Left hindlimb (tissue), 1 donor: Measurements from ENCODE around the gene TYROBP.
"Not testable (repeated sequence)": the region's sequence is repeated elsewhere in the genome, so short reads cannot be mapped to it uniquely, and the experiment has no call there.

Experiments
- DNase-seq: peaks from one replicate; pipeline ENCODE4 v3.0.0-alpha.2; 2018

TYROBP gene

DNA sequence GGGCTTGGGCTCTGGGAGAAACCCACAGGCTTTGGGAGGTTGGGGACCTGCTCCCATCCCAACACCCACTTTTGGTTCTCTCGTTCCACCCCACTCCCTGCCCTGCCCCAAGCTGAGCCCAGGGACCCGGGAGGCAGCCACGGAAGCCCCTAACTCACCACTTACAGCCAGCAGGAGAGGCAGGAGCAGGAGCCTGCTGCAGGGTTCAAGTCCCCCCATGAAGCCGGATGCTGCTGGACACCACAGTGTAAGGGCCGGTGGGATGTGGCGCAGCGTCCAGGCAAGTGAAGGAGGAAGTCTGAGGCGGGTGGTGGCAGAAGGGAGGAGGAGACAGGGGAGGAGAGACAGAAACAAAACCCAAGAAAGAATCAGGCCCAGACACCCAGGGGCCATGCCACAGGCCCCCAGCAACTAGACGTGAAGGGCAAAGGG is at the start of gene TYROBP:
TYROBP (minus strand) TSS at position 286 of the 432 bp plus-strand sequence; CDS start at position 219, 67 bp downstream.
- no peak for DNase-seq

DNA sequence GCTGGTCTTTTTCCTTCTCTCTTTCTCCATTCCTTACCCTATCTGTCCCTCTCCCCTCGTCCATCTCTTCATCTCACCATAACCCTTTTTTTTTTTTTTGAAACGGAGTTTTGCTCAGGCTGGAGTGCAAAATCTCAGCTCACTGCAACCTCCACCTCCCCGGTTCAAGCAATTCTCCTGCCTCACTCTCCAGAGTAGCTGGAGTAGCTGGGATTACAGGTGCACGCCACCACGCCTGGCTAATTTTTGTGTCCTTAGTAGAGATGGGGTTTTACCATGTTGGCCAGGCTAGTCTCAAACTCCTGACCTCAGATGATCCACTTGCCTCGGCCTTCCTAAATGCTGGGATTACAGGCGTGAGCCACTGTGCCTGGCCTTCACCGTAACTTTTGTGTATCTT is 49.3 kb upstream of the TYROBP start:
- DNase-seq = not testable (repeated sequence)

DNA sequence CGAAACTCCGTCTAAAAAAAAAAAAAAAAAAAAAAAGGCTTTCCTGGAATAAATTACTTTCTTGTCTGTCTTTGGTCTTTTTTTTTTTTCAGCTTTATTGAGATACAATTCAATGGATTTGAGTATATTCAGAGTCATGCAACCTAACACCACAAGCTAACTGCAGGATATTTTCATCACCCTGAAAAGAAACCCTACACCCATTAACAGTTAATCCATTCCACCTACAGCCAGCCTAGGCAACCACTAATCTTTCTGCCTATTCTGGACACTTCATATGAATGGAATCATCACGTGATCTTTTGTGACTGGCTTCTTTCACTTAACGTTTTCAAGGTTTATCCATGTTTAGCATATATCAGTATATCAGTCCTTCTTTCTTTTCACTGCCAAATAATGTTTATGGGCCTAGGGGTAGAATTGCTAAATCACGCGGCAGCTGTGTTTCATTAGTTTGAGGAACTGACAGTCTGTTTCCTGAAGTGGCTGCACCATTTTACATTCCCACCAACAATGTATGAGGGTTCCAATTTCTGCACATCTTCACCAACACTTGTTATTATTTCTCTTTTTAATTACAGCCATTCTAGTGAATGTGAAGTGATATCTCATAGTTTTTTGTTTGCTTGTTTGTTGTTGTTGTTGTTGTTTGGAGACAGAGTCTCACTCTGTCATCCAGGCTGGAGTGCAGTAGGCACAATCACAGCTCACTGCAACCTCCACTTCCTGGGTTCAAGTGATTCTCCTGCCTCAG is 48.0 kb upstream of the TYROBP start:
- DNase-seq = no peak

DNA sequence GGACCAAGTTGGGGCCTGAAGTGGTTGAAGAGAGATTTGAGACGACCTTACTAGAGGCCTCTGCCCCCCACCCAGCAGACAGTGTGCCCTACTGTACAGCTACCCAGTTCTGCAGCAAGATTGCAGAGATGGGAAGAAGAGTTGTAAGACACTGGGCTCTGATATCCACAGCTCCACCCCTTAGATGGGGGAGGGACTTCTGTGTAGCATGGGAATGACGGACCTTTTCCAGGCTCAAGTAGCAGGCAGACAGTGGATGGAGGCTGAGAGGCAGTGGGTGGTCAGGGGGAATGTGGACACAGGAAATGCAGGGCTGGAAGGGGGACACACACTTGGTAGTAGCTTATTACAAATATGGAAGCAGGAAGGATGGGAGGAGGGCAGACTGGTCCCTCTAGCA is 41.0 kb upstream of the TYROBP start:
- no peak for DNase-seq

DNA sequence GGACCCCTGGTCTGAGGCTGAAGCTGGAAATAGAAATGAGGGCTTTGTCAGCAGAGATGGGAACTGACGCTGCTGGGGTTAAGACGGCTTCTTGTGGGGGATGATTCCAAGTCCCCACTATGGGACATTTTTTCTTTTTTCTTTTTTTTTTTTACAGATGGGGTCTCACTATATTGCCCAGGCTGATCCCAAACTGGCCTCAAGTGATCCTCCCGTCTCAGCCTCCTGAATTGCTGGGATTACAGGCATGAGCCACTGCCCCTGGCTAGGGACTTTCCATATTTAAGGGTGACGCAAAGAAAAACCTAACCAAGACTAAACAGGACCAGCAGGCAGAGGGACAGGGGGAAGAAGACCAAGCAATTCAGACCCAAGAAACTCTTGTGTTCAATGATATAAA is 38.1 kb upstream of the TYROBP start:
- DNase-seq = no peak

DNA sequence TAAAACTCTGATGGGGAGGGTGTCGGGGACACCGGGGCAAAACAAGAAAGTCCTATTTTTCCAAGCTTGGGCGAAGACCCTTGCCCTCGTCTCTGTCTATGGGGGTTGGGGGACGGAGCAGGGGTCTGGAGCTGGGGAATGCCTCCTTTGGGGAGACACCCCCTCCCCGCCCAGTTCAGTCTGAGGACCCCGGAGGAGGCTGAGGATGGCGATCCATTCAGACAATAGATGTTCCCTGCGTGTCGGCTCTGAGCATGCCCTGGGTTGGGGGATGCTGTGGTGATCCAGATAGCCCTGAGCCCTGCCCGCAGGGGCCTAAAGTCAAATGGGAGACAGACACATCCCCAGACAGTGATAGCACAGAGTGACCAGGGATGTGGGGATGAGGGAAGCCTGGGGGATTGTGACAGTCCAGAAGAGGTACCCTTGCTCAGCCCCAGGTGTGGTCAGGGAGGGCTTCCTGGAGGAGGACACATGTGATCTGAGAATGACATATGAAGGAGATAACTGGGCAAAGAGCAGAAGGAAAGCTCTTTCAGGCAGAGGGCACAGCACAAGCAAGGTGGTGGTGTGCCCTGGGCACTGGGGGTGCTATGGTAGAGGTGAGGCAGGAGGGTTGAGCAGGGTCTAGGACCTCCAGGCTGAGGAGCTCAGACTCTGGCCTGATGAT is 37.2 kb upstream of the TYROBP start:
- DNase-seq = no peak

DNA sequence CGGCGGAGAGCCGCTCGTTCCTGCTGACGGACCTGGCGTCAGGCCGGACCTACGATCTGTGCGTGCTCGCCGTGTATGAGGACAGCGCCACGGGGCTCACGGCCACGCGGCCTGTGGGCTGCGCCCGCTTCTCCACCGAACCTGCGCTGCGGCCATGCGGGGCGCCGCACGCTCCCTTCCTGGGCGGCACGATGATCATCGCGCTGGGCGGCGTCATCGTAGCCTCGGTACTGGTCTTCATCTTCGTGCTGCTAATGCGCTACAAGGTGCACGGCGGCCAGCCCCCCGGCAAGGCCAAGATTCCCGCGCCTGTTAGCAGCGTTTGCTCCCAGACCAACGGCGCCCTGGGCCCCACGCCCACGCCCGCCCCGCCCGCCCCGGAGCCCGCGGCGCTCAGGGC is 36.5 kb upstream of the TYROBP start:
- DNase-seq = no peak

DNA sequence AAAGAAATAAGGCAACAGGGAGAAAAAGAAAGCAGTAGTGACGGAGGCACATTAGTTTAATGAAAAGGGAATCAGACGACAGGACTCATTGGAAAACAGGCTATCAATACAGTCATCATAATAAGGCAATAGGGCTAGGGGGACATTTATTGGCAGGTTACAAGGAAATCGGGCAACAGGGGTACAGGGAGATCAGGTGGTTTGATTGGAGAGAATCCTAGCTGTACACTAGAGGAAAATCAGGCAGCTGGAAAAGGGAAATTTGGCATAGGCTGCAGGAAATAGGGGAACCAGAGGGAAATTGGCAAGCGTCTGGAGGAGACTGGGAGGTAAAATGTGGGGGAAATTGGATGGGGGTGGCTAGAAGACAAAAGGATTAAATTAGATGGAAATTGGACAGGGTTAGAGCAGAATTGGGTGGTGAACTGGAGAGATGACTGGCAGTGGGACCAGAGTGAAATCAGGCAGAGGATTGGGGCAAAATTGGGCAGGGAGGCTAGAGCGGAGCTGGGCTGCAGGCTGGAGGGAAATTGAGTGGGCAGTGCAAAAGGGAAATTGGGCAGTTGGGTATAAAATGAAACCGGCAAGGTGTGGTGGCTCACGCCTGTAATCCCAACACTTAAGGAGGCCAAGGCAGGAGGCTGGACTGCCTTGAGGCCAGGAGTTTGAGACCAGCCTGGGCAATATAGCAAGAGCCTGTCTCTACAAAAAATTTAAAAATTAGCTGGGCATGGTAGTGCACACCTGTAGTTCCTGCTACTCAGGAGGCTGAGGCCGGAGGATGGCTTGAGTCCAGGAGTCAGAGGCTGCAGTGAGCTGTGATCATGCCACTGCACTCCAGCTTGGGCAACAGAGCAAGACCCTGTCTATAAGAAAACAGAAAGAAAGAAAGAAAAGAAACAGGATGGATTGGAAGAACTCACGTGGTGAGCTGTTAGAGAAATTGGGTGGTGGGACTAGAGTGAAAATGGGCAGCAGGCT is 35.5 kb upstream of the TYROBP start:
- no peak for DNase-seq

DNA sequence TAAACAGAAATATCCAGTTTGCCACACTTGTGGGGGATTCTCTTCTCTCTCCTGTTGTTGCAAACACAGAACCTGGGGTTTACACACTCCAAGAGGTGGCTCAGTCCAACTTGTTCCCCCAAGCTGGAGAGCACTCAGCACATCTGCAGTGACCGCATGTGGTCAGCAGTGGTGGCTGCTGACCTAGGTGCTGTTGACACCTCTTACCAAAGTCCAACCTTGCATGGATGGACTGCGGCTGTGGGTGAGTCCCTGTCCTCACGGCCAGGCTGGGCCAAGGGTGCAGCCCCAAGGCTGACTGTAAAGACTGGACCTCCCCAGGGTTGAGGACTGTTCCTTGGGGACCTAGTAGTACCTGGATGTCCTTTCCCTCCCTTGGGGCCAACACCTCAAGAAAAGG is 34.1 kb upstream of the TYROBP start:
- DNase-seq = no peak

DNA sequence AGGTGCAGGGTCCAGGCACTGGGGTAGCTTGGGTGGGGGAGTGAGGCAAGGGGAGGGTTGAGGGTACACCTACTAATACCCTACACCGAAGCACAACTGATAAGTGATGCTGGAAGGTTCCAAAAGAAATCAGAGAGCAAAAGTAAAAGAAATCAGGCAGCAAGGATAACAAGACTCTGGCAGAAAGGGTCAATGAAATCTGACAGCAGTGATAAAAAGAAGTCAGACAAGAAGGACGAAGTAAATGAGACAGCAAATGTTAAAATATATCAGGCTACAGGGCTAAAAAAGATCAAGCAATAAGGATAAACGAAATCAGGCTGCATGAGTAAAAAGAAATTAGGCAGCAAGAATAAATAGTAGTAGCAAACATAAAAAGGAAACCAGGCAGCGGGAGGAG is 32.7 kb upstream of the TYROBP start:
- no peak for DNase-seq

DNA sequence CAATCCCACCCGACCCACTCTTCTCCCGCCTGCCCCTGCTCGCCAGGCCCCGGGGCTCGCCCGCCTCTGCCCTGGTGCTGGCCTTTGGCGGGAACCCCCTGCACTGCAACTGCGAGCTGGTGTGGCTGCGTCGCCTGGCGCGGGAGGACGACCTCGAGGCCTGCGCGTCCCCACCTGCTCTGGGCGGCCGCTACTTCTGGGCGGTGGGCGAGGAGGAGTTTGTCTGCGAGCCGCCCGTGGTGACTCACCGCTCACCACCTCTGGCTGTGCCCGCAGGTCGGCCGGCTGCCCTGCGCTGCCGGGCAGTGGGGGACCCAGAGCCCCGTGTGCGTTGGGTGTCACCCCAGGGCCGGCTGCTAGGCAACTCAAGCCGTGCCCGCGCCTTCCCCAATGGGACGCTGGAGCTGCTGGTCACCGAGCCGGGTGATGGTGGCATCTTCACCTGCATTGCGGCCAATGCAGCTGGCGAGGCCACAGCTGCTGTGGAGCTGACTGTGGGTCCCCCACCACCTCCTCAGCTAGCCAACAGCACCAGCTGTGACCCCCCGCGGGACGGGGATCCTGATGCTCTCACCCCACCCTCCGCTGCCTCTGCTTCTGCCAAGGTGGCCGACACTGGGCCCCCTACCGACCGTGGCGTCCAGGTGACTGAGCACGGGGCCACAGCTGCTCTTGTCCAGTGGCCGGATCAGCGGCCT is 32.1 kb upstream of the TYROBP start:
- DNase-seq = no peak

DNA sequence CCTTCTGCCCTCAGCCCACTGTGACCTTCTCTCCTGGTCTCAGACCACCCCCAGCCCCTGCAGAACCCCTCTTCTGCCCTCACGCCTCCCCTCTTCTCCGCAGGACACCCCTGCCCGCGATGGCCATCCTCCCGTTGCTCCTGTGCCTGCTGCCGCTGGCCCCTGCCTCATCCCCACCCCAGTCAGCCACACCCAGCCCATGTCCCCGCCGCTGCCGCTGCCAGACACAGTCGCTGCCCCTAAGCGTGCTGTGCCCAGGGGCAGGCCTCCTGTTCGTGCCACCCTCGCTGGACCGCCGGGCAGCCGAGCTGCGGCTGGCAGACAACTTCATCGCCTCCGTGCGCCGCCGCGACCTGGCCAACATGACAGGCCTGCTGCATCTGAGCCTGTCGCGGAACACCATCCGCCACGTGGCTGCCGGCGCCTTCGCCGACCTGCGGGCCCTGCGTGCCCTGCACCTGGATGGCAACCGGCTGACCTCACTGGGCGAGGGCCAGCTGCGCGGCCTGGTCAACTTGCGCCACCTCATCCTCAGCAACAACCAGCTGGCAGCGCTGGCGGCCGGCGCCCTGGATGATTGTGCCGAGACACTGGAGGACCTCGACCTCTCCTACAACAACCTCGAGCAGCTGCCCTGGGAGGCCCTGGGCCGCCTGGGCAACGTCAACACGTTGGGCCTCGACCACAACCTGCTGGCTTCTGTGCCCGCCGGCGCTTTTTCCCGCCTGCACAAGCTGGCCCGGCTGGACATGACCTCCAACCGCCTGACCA is 31.4 kb upstream of the TYROBP start:
- DNase-seq = no peak

DNA sequence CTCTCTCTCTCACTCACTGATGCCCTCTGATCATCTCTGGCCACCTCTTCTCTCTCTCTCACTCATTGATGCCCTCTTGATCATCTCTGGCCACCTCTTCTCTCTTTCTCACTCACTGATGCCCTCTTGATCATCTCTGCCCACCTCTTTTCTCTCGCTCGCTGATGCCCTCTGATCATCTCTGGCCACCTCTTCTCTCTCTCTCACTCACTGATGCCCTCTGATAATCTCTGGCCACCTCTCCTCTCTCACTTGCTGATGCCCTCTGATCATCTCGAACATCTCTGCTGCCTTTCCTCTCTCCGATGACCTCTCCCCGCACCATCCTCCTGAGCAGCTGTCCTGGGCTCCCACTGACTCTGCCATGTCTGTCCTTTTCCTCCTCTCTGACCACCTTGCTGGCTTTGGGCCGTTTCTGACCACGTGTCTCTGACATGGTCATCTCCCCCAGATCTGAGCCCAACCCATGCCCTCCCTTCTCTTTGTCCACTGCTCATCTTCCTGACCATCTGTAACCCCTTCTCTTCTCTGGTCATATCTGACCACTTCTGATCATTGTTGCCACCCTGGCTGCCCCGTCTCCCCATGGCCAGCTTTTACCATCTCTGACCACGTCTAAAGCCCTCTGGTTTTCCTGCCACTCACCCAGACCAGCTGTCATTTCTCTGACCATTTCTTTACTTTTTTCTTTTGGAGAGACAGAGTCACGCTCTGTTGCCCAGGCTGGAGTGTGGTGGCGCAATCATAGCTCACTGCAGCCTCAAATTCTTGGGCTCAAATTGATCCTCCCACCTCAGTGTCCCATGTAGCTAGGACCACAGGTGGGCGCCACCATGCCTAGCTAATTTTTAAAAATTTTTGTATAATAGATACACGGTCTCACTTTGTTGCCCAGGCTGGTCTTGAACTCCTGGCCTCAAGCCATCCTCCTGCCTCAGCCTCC is 30.5 kb upstream of the TYROBP start:
- DNase-seq = no peak

DNA sequence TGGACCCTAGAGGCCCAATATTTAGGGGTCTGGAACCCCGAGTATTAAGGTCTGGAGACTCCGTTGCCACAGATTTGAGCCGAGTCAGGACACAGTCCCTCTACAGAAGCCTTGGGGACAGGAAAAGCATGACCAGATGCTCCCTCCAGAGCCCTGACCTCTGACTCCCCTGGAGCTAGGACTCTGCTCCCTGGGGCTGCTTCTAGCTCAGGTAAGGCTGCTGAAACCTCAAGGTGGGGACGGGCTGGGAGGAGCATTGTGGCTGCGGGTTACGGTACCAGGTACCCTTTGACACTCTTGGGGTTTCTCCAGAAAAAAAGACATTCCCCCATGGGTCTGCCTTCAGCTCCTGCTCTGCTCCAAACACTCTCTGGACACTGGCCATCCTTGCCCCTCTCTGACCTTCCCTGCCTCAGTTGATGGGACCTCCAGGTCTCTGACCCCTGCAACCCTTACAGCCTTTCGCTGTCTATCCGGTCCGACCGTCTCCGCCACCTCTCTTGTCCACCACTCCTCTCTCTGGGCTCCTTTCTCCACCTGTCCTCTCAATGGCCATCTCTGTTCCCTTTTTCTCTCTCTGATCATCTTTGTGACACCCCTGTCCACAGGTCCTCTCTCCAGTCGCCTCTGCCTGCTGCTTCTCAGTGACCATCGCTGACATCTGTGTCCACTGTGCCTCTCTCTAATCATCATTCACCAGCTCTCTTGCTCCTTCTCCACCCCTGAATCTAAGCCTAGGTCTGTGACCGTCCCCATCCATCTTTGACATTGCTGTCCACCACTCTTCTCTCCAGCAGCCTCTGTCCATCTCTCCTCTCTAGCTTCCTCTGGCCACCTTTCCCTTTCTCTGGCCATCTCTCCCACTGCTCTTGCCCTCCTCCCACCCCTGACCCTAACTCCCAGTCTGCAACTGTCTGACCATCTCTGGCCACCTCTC is 29.5 kb upstream of the TYROBP start:
- no peak for DNase-seq

DNA sequence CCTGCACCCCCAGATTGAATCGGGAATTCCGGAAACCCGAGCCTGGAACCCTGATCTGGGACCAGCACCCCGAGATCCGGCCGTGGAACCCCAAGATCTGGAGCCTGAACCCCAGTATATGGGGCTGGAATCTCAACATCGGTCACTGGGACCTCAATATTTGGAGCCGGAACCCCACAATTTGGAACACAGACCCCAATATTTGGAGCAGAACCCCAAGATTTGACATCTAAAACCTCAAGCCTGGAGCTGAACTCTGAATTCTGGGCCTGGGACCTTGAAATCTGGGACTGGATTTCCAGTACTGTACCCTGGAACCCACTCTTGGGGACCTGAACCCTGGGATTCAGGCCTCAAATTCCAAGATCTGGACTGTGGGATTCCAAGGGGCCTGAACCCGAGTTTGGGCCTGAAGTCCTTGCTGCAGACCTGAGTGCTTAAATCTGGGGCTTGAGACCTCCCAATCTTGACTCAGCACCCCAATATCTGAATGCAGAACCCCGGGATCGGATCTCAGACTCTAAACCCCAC is 28.7 kb upstream of the TYROBP start:
- no peak for DNase-seq

DNA sequence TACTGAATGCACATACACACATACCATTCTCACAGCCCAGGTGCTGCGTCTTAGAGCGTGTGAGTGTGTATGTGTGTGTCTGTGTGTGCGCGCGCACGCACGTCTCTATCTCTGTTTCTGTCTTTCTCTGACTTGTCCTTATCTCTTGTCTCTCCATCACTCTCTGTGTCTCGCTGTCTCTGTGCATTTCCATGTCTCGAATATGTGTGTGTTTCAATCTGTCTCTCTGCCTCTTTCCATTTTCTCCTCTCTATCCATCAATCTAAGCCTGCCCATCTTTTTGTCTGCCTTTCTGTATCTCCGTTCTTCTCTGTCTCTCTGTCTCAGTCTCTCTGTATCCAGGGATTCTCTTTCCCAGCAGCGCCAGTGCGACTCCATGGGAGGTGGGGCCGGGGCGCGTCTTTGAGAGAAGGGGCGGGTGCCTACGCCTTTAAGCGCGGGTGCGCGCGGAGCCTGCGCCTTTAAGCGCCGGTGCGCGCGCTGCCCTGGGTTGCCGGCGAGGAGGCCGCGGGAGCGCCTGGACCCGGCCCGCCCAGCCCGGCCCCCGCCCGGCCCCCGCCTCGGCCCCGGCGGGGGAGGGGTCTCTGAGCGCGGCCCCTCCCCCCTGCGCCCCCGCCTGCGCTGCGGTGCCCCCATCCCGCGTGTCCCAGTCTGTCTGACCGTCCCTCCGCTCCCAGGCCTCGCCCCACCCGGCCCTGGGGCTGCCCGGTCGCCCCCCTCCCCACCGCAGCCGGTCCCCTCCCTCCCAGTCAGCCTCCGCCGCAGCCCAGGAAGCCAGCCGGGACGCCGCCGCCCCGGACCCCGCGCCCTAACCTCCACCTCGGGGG is 28.0 kb upstream of the TYROBP start, which contains the start of gene LRFN3:
LRFN3 (plus strand) TSS at position 464 of the 827 bp plus-strand sequence. CDS start 3,052 bp downstream, outside the sequence.
- DNase-seq = peak; percentile 84

DNA sequence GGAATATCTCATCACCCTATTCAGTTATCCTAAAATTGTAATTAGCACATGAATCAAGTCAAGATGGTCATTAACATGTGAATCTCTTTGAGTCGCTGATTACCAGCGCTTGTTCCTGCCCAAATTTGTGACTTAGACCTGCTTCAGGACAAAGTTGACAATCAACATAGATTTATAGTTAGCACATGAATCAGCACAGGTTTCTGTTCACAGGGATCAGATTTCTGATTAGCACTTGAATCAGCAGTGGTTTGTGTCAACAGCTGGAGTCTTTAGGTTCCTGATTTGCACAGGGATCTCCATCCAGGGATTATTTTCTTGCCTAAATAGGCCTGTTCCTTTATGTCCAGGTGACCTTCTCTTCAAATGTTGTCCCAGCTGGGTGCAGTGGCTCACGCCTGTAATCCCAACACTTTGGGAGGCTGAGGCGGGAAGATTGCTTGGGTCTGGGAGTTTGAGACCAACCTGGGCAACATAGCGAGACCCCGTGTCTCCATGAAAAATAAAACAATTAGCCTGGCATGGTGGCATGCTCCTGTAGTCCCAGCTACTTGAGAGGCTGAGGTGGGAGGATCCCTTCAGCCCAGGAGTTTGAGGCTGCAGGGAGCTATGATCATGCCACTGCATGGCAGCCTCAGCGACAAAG is 24.3 kb upstream of the TYROBP start:
- no peak for DNase-seq

DNA sequence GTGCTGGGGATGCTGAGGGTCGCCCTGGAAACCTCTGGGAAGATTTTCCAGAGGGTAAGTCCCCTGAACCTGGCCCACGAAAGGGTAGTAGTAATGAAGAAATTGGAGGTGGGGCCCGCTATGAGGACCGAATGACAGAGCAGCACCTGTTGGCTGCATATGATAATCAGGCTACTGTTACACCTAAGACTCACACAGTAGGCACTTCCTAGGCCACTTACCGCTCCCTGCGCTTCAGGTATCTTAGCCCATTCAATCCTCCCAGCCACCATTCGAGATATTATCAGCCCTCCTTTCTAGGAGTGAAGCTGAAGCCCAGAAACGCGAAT is 23.7 kb upstream of the TYROBP start:
- no peak for DNase-seq
